Ishikawa (cell line): ENCODE results near the gene MACC1.
A peak's percentile ranks its signal among the peaks of the same experiment; 100 is the strongest.

Experiments
- CEBPB ChIP-seq: IDR thresholded peaks from 2 replicates; pipeline ENCODE4 v1.6.1; 2012
- CREB1 ChIP-seq: IDR thresholded peaks from 2 replicates; pipeline ENCODE4 v1.6.1; 2012; ENCODE audit warnings: low read depth
- EGR1 ChIP-seq: IDR thresholded peaks from 2 replicates; pipeline ENCODE4 v1.6.1; 2012
- EP300 ChIP-seq: IDR thresholded peaks from 2 replicates; pipeline ENCODE4 v1.6.1; 2012; ENCODE audit warnings: borderline replicate concordance
- FOXM1 ChIP-seq: IDR thresholded peaks from 2 replicates; pipeline ENCODE4 v1.6.1; 2012; ENCODE audit warnings: low read depth, borderline replicate concordance
- MAX ChIP-seq: IDR thresholded peaks from 2 replicates; pipeline ENCODE4 v1.6.1; 2012
- NFIC ChIP-seq: IDR thresholded peaks from 2 replicates; pipeline ENCODE4 v1.6.1; 2012
- RAD21 ChIP-seq: IDR thresholded peaks from 2 replicates; pipeline ENCODE4 v1.6.1; 2012; ENCODE audit warnings: low read depth
- REST ChIP-seq: IDR thresholded peaks from 2 replicates; pipeline ENCODE4 v1.6.1; 2012; ENCODE audit warnings: low read depth, mild to moderate bottlenecking
- TAF1 ChIP-seq: IDR thresholded peaks from 2 replicates; pipeline ENCODE4 v1.6.1; 2012; ENCODE audit warnings: low read depth, mild to moderate bottlenecking
- TCF12 ChIP-seq: IDR thresholded peaks from 2 replicates; pipeline ENCODE4 v1.6.1; 2012; ENCODE audit warnings: low read depth
- TEAD4 ChIP-seq: IDR thresholded peaks from 2 replicates; pipeline ENCODE4 v1.6.1; 2012
- USF1 ChIP-seq: IDR thresholded peaks from 2 replicates; pipeline ENCODE4 v1.6.1; 2012
- YY1 ChIP-seq: IDR thresholded peaks from 2 replicates; pipeline ENCODE4 v1.6.1; 2012; ENCODE audit warnings: low read depth
- ZBTB7A ChIP-seq: IDR thresholded peaks from 2 replicates; pipeline ENCODE4 v1.6.1; 2012; ENCODE audit warnings: low read depth

The MACC1 gene

GRCh38 chr7:20241911-20242261, 24.7 kb upstream of the MACC1 start:
- TF ChIP-seq YY1: peak; percentile 65
- no peak for TF ChIP-seq USF1

- TF ChIP-seq MAX (peak; percentile 77; the same call in 1 of the 2 replicates), EP300 (peak; percentile 100), REST (no peak; the same call in 1 of the 2 replicates), NFIC (peak; percentile 100), CREB1 (peak; percentile 74), TAF1 (no peak), TEAD4 (peak; percentile 100), FOXM1 (peak; percentile 100), ZBTB7A (no peak), EGR1 (no peak), CEBPB (peak; percentile 75), USF1 (no peak), RAD21 (peak; percentile 0; the same call in 1 of the 2 replicates), TCF12 (peak; percentile 100), YY1 (peak; percentile 64; the same call in 1 of the 2 replicates)
Observed at GRCh38 chr7:20241194-20241910, 24.2 kb upstream of the MACC1 start.

GRCh38 chr7:20240080-20240926, 23.1 kb upstream of the MACC1 start:
- TF ChIP-seq RAD21 (no peak), FOXM1 (no peak), USF1 (no peak), MAX (no peak), ZBTB7A (no peak), CREB1 (no peak), TEAD4 (no peak), REST (no peak), EGR1 (no peak), NFIC (no peak), EP300 (no peak), CEBPB (no peak), TAF1 (no peak)

GRCh38 chr7:20238754-20239324, 21.7 kb upstream of the MACC1 start:
- no peak for TF ChIP-seq TEAD4
- no peak for TF ChIP-seq EP300
- TF ChIP-seq MAX: no peak

GRCh38 chr7:20238194-20238753, 21.1 kb upstream of the MACC1 start:
- no peak for TF ChIP-seq EGR1
- no peak for TF ChIP-seq YY1
- TF ChIP-seq REST: no peak
- TF ChIP-seq FOXM1: no peak
- no peak for TF ChIP-seq NFIC
- no peak for TF ChIP-seq TAF1
- TF ChIP-seq EP300: no peak
- TF ChIP-seq CEBPB: no peak
- TF ChIP-seq RAD21: no peak
- TF ChIP-seq USF1: no peak
- TF ChIP-seq TEAD4: no peak
- TF ChIP-seq ZBTB7A: no peak
- TF ChIP-seq CREB1: no peak
- no peak for TF ChIP-seq TCF12
- TF ChIP-seq MAX: no peak
